HG02759 (cell line): ENCODE data around the gene PRRC2A.

Experiments
- ATAC-seq: cut with Tn5 transposase; IDR thresholded peaks from one replicate; pipeline ENCODE4 v1.9.1; 2021; ENCODE audit warnings: mild to moderate bottlenecking, moderate library complexity; ENCODE audit not compliant: unreplicated experiment

The PRRC2A gene

DNA sequence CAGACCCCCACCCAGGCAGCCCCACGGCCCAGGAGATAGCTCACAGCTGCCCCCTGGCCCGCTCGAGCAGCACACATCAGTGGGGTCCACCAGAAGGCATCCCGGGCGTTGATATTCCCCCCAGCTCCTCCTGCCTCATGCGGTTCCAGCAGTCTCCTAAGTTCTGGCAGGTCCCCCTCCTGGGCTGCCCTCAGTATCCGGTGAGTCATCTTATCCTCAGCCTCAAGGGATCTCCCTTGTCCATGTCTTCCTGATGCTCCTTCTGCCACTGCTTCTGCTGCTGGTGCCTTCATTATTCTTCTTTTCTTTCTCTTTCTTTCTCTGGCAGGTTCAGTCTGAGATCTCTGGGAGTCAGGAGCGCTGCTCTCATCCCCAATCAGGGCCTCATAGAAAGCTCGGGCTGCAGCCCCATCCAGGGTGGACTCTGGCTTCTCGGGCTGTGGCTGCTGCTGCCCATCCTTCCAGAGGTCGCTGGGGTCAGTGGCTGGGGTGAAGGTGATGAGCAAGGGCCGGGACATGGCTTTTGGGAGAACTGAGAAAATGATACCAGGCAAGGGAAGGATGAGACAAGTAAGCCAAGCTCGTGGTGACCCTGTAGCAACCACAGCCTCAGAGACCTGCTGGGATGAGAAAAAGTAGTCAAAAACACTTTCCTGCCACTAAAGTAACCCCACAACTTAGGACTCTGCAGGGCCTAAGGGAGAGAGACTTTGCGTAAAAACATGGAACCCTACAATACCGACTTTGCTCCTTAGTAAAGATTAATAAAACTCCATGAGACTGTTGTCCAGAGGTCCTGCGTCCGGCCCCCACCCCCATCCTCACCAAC is 43.7 kb downstream of the PRRC2A start:
- ATAC-seq, result no peak

DNA sequence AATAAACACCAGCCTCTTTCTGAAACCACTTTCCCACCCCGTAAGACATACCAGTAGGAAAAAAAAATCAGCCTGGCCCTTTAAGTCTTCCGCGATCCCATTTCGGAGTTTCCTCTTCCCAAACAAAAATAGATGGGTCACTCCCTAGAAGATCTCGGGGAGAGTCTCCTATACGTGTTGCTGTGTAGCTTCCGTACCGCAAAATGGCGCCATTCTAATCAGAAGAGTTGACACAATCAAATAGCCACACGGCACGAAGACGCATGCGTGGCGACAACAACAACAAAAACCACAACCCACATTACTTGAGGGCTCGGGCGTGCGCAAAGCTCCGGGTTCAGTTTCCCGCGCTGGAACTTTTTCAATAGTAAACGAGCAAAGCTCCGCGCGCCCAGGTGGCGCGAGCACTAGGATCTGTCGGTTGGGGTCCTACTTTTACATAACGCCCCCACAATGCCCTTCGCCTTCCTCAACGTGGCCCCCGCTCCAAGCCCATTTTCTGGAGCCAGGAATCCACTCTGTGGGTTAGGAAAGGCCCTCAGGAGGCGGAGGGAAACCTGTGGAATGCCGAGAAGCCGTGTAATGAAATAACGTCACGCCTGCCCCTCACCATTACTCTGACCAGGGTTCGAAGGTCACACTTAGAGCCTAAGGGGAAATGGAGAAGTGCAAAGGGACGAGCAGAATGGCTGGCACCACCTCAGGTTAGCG is 44.4 kb downstream of the PRRC2A start, which contains the start of gene GPANK1:
Gene GPANK1 (minus strand): TSS at position 208 of the 711 bp plus-strand sequence. CDS start 519 bp downstream, outside the sequence.
- peak; percentile 30 for ATAC-seq

DNA sequence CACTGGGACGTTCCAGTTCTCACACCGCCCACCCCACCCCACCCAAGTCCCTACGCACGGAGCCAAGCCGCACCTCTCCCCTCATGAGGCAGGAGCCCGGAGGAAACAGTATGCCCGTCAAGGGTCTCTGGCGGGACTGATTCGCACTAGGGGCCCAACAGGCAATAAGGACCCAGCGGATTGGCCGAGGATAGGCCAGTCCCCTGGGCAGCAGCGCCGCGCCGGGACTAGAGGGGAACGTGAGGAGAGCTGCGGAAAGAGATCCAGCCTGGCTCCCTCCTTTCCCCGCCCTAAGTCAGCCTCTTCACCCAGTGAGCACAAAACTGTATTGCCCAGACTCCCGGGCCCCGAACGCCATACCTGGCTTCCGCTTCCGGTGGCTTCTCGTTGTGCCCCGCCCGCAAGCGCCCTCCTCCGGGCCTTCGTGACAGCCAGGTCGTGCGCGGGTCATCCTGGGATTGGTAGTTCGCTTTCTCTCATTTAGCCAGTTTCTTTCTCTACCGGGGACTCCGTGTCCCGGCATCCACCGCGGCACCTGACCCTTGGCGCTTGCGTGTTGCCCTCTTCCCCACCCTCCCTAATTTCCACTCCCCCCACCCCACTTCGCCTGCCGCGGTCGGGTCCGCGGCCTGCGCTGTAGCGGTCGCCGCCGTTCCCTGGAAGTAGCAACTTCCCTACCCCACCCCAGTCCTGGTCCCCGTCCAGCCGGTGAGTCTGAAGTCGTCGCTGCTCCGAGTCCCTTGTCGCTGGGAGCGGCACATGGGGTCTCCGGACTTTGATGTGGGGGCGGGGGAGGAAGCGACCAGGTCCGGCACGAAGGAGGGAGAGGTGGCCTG is 45.2 kb downstream of the PRRC2A start, which contains the start of gene CSNK2B:
Gene CSNK2B (plus strand): TSS at position 580 of the 836 bp plus-strand sequence. CDS start 752 bp downstream, outside the sequence.
- peak; percentile 80 for ATAC-seq

DNA sequence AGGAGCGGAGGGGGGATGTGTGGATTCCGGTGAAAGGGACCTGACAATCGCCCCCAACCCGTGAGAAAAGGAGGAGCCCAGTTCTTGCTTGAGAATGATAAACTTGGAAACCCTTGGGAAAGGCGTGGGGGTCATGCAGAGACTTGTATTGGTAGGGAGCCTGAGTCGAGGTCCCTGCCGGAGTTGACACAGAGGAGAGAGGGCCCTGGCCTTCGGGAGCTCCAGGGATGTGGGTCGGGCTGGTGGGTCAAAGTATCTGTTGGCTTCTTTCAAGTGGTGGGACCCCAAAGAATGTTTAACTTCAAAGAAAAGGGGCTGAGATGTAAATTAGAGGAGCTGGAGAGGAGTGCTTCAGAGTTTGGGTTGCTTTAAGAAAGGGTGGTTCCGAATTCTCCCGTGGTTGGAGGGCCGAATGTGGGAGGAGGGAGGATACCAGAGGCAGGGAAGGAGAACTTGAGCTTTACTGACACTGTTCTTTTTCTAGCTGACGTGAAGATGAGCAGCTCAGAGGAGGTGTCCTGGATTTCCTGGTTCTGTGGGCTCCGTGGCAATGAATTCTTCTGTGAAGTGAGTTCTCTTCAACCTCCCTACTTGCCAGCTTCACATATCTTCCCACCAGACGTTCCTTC is 45.9 kb downstream of the PRRC2A start:
- no peak for ATAC-seq

DNA sequence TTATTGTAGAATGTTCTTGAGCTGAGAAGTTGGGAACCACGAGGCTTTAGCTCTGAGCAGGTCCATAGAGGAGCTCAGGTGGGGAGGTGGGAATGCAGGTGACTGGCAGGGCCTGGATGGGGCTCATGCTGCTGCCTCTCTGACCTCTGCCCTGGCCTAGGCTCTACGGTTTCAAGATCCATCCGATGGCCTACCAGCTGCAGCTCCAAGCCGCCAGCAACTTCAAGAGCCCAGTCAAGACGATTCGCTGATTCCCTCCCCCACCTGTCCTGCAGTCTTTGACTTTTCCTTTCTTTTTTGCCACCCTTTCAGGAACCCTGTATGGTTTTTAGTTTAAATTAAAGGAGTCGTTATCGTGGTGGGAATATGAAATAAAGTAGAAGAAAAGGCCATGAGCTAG is 49.2 kb downstream of the PRRC2A start, which contains the start of gene LY6G5B:
Gene LY6G5B (plus strand): TSS at position 301 of the 400 bp plus-strand sequence. CDS start 975 bp downstream, outside the sequence.
- no peak for ATAC-seq

DNA sequence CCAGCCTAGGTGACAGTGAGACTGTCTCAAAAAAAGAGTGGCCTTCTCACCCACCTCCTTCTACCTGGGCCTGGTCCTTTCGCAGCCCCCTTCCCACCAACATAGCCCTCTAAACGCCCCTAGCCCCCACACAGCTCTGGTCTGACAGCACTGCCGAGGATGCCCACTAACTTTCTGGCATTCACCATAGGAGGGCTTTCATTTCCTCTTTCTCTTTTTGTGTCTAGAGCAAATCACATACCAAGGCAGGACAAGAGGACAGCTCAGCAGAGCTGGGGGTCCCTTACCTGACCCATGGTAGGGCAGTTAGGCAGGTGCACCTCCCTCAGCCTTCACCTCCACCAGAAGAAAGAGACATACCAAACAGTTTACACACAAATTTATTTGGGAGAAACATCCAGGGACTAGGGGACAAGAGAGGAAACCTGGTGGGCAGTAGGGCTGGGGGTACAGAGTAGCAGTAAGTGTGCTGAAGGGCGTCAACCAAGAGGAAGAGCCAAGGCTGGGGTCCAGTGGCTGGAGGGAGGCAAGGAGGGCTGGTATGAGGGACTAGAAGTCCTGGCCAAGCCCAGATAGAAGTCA is 55.9 kb downstream of the PRRC2A start:
- no peak for ATAC-seq

DNA sequence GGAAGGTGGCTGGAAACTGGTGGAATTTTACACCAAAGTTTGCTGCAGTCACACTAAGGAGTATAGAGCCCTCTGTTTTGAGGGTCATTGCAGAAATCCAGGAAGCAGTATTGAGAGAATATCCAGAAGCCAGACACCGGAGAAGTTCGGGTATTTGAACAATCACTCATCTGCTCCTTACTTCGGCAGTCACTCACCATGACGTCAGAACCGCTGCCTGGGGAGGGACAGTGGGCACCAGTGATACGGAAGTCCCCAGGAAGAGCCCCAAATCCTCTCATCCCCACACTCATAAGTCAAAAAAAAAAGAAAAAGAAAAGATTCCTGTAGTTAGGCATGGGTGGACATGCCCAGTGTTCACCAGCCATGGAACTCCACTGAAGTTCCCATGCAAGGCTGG is 56.4 kb downstream of the PRRC2A start:
- ATAC-seq, result no peak

DNA sequence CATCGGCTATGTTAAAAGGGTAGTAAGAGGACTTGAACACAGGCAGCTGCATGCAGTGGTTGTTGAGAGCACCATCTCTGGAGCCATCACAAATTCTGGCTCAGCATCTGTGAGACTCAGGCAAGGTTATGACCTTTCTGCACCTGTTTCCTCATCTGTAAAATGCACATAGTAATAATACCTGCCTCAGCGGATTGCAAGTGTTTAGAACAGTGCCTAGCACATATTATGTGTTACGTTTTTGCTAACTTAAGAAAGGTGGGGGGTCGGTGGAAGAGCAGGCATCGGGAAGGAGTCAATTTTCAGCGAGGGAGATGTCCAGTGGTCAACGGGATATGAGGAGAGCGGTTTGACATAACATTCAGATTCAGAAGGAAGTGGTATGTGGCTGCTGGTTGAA is 57.4 kb downstream of the PRRC2A start:
- ATAC-seq, result no peak

DNA sequence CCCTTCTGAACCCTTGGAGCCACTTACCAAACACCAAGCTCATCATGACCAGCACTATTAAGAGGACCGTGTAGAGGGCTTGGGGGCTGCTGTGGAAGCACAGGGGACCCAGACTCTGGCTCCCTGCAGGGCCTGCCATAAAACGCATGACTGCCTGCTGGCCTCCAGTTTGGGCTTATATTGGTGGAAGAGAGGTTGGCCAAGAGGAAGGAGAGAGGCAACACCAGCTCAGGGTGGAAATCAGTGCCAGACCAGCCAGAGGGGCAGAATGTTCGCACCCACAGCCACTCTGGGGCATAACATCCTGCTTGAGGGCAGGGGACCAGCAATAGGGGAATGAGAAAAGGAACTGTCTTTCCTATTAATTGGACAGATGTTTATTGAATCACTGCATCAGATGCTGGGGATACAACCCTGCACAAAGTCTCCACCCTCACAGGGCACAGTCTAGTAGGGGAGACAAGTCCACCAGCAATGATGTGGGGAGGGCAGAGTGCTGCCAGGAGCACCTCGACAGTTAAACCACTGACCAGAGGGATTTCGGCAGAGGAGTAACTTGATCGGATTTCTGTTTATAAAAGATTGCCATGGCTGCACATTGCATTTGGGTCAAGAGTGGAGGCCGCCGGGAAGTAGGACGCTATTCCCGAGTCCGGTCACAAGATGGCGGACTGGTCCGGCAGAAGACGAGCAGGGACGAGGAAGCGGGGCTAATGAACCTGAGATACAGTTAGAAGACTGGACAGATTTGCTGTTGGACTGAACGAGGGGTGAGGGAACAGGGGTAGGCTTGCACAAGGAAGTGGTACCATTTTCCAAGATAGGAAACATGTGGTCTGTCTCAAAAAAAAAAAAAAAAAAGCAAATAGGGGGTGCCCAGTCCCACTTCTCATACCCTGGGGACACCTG is 60.0 kb downstream of the PRRC2A start, which contains the start of gene LY6G5C:
Gene LY6G5C (minus strand): TSS at position 842 of the 909 bp plus-strand sequence. CDS start 694 bp downstream, at position 148.
- no peak for ATAC-seq

DNA sequence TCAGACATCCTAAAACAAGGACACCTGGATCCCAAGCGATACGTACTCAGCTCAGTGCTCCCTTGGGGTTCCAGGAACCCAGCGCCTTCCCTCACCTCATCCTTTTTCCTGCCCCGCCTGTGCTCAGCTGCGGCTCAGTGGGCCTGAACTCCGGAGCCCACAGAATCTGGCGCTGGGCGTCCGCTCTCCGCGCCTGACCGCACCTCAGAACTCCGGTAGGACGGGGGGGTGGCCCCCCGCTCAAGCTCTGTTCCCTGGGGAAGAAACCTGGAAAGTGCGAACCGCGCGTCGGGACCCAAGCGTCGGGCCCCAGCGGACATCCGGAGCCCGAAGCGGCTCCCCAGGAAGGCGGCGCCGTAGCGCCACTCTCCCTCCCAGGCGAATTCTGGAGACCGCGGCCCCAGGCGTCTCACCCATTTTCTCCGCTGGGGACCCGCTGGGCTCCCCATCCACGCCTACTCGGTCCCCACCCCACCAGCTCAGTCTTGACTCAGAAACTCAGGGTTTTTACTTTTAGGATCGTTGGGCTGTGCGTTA is 60.7 kb downstream of the PRRC2A start:
- ATAC-seq, result no peak

DNA sequence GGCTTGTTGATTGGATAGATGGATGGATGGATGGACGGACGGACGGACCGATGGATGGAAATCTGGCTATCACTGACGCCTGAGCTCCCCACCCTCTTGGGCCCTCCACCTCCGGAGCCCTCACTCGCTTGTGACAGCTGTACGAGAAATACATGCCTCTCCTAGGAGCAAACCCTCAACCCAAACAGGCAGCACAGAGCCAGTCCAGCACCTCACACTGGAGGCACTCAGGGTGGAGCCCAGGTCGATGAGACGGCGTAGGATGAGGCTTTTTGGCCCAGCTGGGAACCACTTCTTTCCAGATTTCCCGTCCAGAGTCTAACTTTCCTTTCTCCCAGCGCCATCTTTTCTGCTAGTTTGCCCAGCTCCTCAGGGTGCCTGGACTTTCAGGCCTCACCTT is 63.1 kb downstream of the PRRC2A start:
- no peak for ATAC-seq

DNA sequence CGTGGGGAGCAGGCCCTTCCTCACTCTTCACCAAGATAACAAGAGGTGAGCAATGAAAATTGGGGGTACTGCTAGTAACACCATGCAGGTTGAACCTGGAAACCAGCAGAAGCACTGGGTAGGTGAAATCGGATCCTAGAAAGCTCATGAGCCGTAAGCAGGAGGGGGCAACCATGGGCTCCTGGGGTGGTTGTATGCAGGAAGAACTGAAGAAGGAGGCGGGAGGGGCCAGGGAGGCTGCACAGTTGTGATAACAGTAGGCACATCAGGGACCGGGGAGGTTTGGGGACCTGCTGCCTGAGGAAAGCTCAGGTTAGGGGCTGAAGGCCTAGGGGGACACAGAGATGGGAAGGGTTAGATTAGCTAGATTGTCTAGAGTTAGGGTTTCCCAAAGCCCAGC is 66.0 kb downstream of the PRRC2A start:
- no peak for ATAC-seq

DNA sequence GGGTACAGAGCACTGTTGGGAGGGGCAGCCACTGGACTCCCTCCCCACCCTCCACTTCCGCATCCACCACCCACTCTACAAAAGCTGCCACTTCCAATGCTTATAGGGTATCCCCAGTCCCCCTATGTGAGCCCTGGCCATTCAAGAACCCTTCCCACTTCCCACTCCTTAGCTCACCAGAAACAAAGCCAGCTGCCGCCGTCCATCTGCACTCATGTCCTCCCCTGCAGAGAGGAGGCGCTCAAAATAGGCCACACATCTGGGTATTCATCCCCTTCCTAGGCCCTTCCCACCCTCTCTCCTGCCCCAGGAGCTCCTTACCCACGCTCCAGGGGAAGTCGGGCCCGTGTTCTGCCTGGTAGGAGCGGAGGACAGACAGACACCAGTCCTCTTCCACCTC is 66.8 kb downstream of the PRRC2A start:
- no peak for ATAC-seq
